HepG2 (cell line): ENCODE data around the gene ZNF526. TPM values are rescaled to one million over a fixed set of nuclear protein-coding genes. Genes with fewer than 3 reads are reported as not detected.

Experiments
- CBX5 ChIP-seq: sonication (generic); formaldehyde crosslinking; IDR thresholded peaks from 2 replicates; pipeline ENCODE4 v1.4.0; 2020; ENCODE audit warnings: missing genetic modification reagents, borderline replicate concordance
- CEBPZ ChIP-seq: IDR thresholded peaks from 2 replicates; pipeline ENCODE4 v1.6.1; 2012; ENCODE audit warnings: low read length, improper control_type of control experiment
- CREB1 ChIP-seq, 2 experiments: fragments of 450-650 bp in 1 of 2; IDR thresholded peaks; 2 replicates each; pipeline ENCODE4 v1.6.1; 2016 to 2017; ENCODE audit warnings: control low read depth in 1 of 2, mild to moderate bottlenecking in 1 of 2, missing compliant biosample characterization in 1 of 2, missing genetic modification characterization in 1 of 2
- ELF3 ChIP-seq: IDR thresholded peaks from 2 replicates; pipeline ENCODE4 v1.6.1; 2016; ENCODE audit warnings: missing genetic modification reagents, missing compliant biosample characterization
- GATAD1 ChIP-seq: IDR thresholded peaks from 2 replicates; pipeline ENCODE4 v1.6.1; 2016; ENCODE audit warnings: missing genetic modification reagents, missing compliant biosample characterization
- HMG20B ChIP-seq: conservative IDR thresholded peaks from 2 replicates; pipeline ENCODE4 v1.6.1; 2016; ENCODE audit warnings: missing genetic modification reagents, missing compliant biosample characterization
- HNRNPL ChIP-seq: fragments of 200-400 bp; formaldehyde crosslinking; IDR thresholded peaks from 2 replicates; pipeline ENCODE4 v1.6.1; 2017; ENCODE audit warnings: mild to moderate bottlenecking, low read depth, low read length
- MXD4 ChIP-seq: IDR thresholded peaks from 2 replicates; pipeline ENCODE4 v1.6.1; 2016; ENCODE audit warnings: mild to moderate bottlenecking, missing biosample characterization, missing genetic modification reagents
- PAF1 ChIP-seq: IDR thresholded peaks from 2 replicates; pipeline ENCODE4 v1.6.1; 2016; ENCODE audit warnings: missing genetic modification reagents, missing compliant biosample characterization
- SOX13 ChIP-seq, 3 experiments: fragments of 450-650 bp in 1 of 3; sonication (generic) in 1 of 3; formaldehyde crosslinking in 1 of 3; IDR thresholded peaks in 2 of 3; conservative IDR thresholded peaks in 1 of 3; 2 replicates each; pipeline versions ENCODE4 v1.5.0 to v1.6.1; 2016 to 2020; ENCODE audit warnings: antibody characterized with exemption in 1 of 3, mild to moderate bottlenecking in 1 of 3, missing compliant biosample characterization in 1 of 3, missing genetic modification reagents in 1 of 3, moderate library complexity in 1 of 3
- SRF ChIP-seq: IDR thresholded peaks from 2 replicates; pipeline ENCODE4 v1.6.1; 2011; ENCODE audit warnings: mild to moderate bottlenecking, low read depth, low read length, moderate library complexity
- TIGD3 ChIP-seq: sonication (generic); formaldehyde crosslinking; IDR thresholded peaks from 2 replicates; pipeline ENCODE4 v1.5.1; 2020; ENCODE audit warnings: mild to moderate bottlenecking, missing genetic modification reagents, borderline replicate concordance
- ZBTB14 ChIP-seq: sonication (generic); formaldehyde crosslinking; IDR thresholded peaks from 2 replicates; pipeline ENCODE4 v1.4.0; 2020; ENCODE audit warnings: missing genetic modification reagents
- ZFP91 ChIP-seq: sonication (generic); formaldehyde crosslinking; IDR thresholded peaks from 2 replicates; pipeline ENCODE4 v1.9.0; 2022; ENCODE audit warnings: missing genetic modification reagents, mild to moderate bottlenecking, borderline replicate concordance
- ZKSCAN5 ChIP-seq: sonication (generic); formaldehyde crosslinking; IDR thresholded peaks from 2 replicates; pipeline ENCODE4 v1.5.1; 2020; ENCODE audit warnings: mild to moderate bottlenecking, missing genetic modification reagents
- ZNF431 ChIP-seq: sonication (generic); formaldehyde crosslinking; IDR thresholded peaks from 2 replicates; pipeline ENCODE4 v1.9.0; 2022; ENCODE audit warnings: missing genetic modification reagents, low read depth, mild to moderate bottlenecking, borderline replicate concordance
- ZNF550 ChIP-seq: sonication (generic); formaldehyde crosslinking; IDR thresholded peaks from 2 replicates; pipeline ENCODE4 v1.4.0; 2020; ENCODE audit warnings: mild to moderate bottlenecking, missing genetic modification reagents, borderline replicate concordance
- ZNF691 ChIP-seq: sonication (generic); formaldehyde crosslinking; IDR thresholded peaks from 2 replicates; pipeline ENCODE4 v1.4.0; 2020; ENCODE audit warnings: missing genetic modification reagents, low read depth, mild to moderate bottlenecking, borderline replicate concordance
- ZNF772 ChIP-seq: sonication (generic); formaldehyde crosslinking; IDR thresholded peaks from 2 replicates; pipeline ENCODE4 v1.5.0; 2020; ENCODE audit warnings: mild to moderate bottlenecking, missing genetic modification reagents
- ZNF781 ChIP-seq: sonication (generic); formaldehyde crosslinking; IDR thresholded peaks from 2 replicates; pipeline ENCODE4 v1.5.1; 2020; ENCODE audit warnings: borderline replicate concordance, mild to moderate bottlenecking, missing genetic modification reagents; ENCODE audit errors: not compliant biosample characterization
- polyA plus RNA-seq, 8 experiments: library from polyadenylated mRNA; depleted of rRNA in 3 of 8; stranded (reverse) in 7 of 8; unstranded in 1 of 8; fragments of >200 nt; fragmentation: Illumina TruSeq in 4 of 8; extraction: Trizol in 4 of 8; gene quantifications; 2 replicates each; pipeline versions ENCODE4 v1.2.1 to v1.2.3, GENCODE V29; 2011 to 2016; ENCODE audit warnings: low read depth in 4 of 8, missing spikeins in 1 of 8, mixed read lengths in 1 of 8; ENCODE audit not compliant: insufficient read depth in 1 of 8
- total RNA-seq, 5 experiments: library from RNA; depleted of rRNA; stranded (reverse); fragments of >200 nt; fragmentation: Illumina TruSeq; extraction: Trizol; gene quantifications; 2 replicates each; pipeline ENCODE4 v1.2.3, GENCODE V29; 2016; ENCODE audit warnings: low read depth in 1 of 5

Gene ZNF526
- total and polyA plus RNA-seq, 2 of the 13 experiments (the other 11 are each of a cell fraction or from before 2014, with no cell fraction given) = 3.3 to 8.4 TPM

- TF ChIP-seq TIGD3 (no peak; the same call in 1 of the 2 replicates), ZFP91 (CRISPR knock-in tag) (peak; percentile 89; the same call in 1 of the 2 replicates), CEBPZ (no peak), CBX5 (CRISPR knock-in tag) (no peak; the same call in 1 of the 2 replicates), ZNF781 (CRISPR knock-in tag) (no peak), SOX13 (IDR thresholded peaks at IDR 0.05) (0 out of 2 replicates have a peak, but pooled peaks have one; percentile 10), SOX13 (CRISPR knock-in tag; conservative IDR thresholded peaks at IDR 0.05 in 1 of 2, IDR thresholded peaks at IDR 0.05 in 1 of 2) (peak in 1 of 2 experiments; percentile 8; a peak in 1 of 4 replicates), HNRNPL (no peak; the same call in 1 of the 2 replicates), GATAD1 (CRISPR knock-in tag) (peak; percentile 64; the same call in 1 of the 2 replicates), ZNF550 (CRISPR knock-in tag) (no peak), ZNF431 (no peak), ZNF691 (no peak), MXD4 (CRISPR knock-in tag) (peak; percentile 45; the same call in 1 of the 2 replicates), ZBTB14 (peak; percentile 96), CREB1 (IDR thresholded peaks at IDR 0.05) (peak; percentile 83), CREB1 (CRISPR knock-in tag; IDR thresholded peaks at IDR 0.05) (no peak), HMG20B (CRISPR knock-in tag) (0 out of 2 replicates have a peak, but pooled peaks have one; percentile 26), SRF (no peak), ZKSCAN5 (CRISPR knock-in tag) (no peak), PAF1 (no peak), ELF3 (CRISPR knock-in tag) (peak; percentile 77), ZNF772 (CRISPR knock-in tag) (peak; percentile 73)
Measured at GRCh38 chr19:42268142-42268703, 48.1 kb downstream of the ZNF526 start (continued).
